A549 treated with AZD2906 at 1 μM for 4 hours (cell line): ENCODE measurements around the gene GGT1. TPM values are rescaled to one million over a fixed set of nuclear protein-coding genes. Genes with fewer than 3 reads are reported as not detected.

Experiments used
- total RNA-seq: library from RNA; stranded (reverse); fragments of 200-300 nt; extraction: Qiagen RNA extraction; gene quantifications from 5 replicates; pipeline ENCODE4 v1.2.3, GENCODE V29; 2022

The GGT1 gene
- 88.6 to 112 TPM (median 103 TPM) in 5 replicates for total RNA-seq

DNA sequence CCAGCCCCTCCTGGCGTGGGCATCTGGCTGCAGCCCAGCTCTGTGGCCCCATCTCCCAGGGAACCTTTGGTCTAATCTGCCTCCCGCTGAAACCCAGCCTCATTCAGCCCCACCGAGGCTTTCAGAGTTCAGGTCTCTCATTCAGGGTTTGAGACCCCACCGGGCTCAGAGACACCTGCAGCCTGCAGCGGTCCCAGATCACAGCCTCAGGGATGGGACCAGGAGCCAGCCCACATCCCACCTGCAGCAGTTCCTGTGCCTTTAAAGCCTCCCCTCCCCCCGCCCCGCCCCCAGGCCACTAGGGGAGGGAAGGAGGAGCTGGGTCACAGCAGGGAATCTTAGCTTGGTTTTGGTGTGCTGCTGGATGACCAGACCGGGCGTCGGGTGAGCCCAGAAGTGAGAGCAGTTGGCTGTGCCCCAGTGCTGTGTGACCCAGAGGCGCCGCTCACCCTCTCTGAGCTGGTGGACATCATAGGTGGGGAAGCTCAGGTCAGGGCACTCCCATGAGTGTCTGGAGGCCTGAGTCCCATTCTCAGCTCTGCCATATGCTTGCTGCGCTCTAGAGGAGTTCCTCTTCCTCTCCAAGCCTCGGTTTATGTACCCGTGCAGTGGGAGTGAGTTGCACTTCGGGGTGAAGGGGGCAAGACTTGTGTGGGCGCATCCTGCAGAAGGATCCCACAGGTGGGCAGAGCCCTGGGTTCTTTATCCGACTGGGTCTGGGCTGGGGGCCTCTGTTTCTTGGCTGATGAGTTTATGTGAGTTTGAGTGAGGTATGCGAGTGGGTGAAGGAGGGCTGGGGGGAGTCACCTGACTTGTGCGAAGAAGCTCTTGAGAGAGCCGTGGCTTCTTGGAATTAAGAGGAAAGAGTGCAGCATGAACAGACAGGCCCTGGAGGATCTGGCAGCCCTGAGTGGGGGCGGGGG lies at the start of gene GGT1:
GGT1 (plus strand) TSS at position 347 of the 923 bp plus-strand sequence. CDS start 7,889 bp downstream, outside the sequence.

DNA sequence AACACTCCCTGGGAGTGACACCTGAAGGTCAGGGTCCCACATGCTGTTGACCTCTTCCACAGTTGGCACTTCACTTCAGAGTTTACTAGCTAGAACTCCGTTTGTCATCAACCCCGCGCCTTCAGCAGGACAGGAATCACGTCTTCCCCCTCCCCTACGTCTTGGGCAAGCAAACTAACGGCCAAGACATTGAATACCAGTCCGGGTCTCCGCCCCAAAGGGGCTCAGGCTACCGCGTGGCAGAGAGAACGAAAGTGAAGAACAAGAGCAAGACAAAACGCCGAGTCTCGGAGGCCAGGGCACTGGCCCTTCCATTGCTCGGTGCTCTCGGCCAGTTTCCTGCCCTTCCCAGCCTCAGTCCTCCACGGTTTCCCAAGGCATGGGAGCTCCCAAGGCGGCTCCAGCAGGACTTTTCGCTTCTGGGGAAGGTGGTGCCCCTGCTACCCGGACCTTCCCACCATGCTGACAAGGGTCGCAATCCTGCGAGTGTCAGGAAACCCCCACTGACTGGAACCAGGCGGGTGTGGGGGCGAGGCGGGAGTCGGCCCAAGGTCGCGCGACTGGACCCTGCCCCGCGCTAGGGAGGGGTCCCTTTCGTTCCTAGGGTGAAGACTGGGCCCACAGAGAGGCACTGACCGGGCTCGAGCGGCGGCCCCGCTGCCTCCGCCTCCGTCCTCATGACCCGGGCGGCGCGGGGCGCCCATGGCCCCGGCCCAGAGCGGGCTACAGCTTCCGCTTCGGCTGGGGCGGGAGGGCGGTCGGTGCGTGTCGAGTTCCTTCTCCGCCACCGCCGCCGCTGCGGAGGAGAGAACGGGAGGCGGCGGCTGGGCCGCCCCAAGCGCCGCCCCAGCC lies 48.5 kb upstream of the GGT1 start, which contains the start of gene GUCD1:
GUCD1 (minus strand) TSS at position 826 of the 852 bp plus-strand sequence; CDS start at position 679, 147 bp downstream.

DNA sequence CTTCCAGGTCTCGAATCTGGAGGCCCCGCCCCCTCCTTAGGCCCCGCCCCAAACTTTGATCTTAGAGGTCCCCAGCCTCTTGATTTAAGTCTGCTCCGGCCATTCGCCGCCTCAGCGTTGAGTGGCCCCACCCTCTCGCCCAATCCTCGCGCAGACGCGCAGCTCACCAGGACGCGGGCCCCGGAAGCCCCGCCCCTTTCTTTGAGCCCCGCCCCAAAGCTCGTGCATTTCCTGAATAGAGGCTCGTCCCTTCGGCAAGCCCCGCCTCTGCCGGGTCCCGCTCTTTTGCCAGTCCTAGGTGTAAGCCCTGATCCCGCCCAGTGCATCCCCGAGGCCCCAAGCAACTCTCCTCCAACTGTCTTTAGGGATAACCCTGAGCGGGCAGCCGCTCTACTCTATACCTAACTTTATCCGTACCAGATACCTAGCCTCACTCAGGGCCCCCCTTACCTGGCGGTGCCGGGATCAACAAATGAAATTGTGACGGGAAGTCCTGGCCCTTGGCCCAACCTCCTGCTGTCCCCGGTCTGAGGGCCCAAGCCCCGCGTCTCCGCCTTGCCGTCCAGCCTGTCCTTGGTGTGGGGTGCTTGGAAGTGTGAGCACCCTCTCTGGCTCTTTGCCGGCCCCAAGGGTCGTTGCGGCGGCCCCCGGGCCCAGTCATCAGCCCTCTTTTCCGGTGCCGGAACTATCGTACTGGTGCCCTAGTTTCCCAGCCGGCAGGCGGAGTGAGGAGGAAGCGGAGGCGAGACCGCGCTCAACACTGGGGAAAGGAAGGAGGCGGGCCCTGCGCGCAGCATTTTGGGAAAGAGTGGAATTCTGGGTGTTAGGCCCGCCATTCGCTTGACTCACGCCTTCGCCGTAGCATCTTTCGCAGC lies 47.6 kb upstream of the GGT1 start, which contains the start of gene SNRPD3:
SNRPD3 (plus strand) TSS at position 835 of the 875 bp plus-strand sequence. CDS start 1,676 bp downstream, outside the sequence.

DNA sequence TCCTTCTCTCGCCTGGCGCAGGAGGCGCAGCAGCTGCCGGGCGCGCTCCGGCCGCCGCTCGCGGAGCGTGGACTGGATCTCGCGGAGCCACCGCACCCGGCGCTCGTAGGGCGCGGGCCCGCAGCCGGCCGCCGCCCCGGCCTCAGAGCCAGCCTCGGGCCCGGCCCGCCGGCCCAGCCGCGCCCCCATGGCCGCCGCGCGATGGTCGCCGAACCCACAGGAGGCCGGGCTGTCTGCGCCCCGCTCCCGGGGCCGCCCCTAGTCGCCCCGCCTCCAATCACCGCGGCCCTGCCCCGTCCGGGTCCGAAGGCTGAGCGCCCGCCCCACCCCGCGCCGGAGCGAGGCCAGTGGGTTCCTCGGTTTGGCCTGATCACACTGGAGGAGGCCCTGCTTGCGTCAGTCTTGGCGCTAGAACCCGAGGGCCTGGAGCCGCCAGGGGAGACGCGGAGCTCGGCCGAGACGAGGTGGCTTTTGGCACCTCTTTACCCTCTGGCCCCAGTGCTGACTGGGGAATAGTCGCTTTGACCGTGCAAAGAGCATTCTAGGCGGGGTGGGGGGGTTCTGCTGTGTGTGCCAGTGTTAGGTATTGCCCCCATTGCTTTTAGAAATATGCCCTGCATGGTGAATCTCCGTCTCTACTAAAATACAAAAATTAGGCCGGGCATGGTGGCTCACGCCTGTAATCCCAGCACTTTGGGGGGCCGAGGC lies 10.0 kb upstream of the GGT1 start, which contains the start of gene LRRC75B:
LRRC75B (minus strand) TSS at position 223 of the 708 bp plus-strand sequence; CDS start at position 189, 34 bp downstream.

Other genes starting within 250 kb of the GGT1 start
- 0.42 to 0.92 TPM (median 0.70 TPM) in 5 replicates for gene ADORA2A, start 175.6 kb upstream of the GGT1 start, total RNA-seq
- 0.08 TPM in 1 of 5 replicates, not detected in the others for gene UPB1, start 107.9 kb upstream of the GGT1 start, total RNA-seq
- gene GUCD1, start 48.1 kb upstream of the GGT1 start, total RNA-seq, result 46.6 to 55.4 TPM (median 48.5 TPM) in 5 replicates
- 143 to 245 TPM (median 148 TPM) in 5 replicates for gene SNRPD3, start 47.2 kb upstream of the GGT1 start, total RNA-seq
- 5.0 to 9.0 TPM (median 8.2 TPM) in 5 replicates for gene LRRC75B, start 10.1 kb upstream of the GGT1 start, total RNA-seq
- not detected in 5 replicates for gene PIWIL3, start 171.5 kb downstream of the GGT1 start, total RNA-seq
- gene SGSM1, start 203.0 kb downstream of the GGT1 start, total RNA-seq, result 0.42 to 0.87 TPM (median 0.77 TPM) in 5 replicates